ENCODE data around the gene RDH14.

Gene RDH14

DNA sequence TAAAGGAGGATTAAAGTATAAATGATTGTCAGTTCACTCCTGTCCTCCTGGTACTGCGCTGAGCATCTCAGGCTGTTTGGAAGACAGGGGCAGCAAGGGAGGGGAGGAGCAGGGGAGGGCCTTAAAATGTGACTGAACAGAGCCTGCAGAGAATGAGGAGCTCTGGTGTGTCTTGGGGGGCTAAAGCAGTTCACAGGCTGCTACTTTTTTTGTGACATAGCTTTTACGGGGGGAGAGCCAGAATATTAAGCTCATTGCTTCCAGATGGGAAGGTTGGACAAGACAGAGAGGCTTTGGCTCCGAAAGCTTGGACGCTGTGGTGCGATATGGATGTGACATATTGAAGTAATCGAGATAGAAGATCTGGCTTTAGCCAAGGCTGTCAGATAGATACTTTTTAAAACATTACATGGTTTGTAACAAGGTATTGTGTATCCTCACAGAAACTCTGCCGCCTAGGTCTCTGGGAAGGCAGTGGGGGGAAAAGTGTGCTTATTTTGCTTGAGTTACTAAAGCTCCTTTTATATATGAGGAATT is 40.5 kb downstream of the RDH14 start:
- DNase-seq: no peak

DNA sequence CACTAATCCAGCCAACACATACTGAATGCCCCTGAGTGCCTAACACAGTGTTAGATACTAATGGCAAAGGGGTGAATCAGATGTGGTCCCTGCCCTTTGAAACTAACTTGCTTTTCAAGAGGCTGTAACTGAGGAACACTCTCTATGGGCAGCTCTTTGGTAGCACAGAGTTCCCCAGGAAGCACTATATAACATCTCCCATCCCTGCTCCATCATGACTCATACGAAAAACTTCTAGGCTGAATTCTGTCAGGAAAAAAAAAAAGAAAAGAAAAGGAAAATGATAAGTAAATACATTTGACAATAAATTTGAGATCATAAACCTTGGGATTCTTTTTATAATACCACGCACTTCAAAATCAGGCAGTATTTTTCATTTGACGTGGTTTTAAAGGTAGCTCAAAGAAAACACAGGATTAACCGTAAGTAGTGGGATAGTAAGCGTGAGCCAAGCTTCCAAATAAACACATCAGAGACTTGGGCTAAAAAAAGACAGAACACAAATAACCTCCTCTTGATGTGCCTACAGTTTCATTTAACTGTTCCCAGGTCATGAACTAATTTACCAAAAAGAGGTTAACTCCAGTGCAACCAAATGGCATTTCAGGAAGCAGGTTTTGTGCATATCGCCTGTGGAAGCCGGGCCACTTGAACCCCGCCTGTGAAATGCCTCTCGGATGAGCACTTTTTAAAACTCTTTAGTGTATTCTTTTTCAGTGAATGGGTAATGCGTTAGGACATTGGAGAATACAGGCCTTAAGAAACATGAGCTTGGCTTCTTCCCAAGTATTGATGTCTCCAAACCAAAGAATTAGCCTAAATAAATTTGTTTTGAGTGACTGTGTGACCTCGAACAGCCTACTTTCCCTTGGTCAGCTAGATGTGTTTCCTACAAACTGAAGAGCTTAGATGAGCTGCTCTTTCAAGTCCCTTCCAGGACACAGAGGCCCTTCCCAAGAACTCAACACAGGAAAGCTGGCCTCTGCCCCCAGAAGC is 42.0 kb downstream of the RDH14 start:
- no peak for DNase-seq

DNA sequence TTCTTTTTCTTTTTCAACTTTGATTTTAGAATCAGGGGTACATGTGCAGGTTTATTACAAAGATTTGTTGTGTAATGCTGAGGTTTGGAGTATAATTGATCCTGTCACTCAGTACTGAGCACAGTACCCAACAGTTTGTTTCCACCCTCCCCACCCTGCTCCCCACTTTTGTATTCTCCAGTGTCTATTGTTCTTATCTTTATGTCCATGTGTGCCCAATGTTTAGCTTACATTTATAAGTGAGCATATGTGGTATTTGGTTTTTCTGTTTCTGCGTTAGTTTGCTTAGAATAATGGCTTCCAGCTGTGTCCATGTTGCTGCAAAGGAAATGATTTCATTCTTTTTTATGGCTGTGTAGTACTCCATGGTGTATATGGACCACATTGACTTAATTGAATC is 43.1 kb downstream of the RDH14 start:
- DNase-seq: no peak

DNA sequence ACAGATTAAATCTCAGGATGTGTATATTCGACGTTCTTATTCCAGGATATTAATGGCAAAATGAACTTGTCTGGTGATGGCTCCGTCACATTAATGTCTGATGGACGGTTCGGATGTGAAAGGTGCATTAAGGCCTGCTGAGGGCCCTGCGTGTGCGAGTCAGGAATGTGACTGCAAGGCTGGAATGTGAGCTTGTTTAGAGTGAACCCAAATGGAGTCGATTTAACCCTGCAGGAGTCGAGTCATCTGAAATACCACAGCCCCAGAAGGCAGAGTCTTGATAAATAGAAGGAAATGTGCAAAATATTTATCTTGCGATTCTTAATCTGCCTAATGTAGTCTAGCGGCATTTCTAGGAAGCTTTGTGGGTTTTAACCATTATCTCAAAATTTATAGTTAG is 44.3 kb downstream of the RDH14 start:
- DNase-seq: no peak

DNA sequence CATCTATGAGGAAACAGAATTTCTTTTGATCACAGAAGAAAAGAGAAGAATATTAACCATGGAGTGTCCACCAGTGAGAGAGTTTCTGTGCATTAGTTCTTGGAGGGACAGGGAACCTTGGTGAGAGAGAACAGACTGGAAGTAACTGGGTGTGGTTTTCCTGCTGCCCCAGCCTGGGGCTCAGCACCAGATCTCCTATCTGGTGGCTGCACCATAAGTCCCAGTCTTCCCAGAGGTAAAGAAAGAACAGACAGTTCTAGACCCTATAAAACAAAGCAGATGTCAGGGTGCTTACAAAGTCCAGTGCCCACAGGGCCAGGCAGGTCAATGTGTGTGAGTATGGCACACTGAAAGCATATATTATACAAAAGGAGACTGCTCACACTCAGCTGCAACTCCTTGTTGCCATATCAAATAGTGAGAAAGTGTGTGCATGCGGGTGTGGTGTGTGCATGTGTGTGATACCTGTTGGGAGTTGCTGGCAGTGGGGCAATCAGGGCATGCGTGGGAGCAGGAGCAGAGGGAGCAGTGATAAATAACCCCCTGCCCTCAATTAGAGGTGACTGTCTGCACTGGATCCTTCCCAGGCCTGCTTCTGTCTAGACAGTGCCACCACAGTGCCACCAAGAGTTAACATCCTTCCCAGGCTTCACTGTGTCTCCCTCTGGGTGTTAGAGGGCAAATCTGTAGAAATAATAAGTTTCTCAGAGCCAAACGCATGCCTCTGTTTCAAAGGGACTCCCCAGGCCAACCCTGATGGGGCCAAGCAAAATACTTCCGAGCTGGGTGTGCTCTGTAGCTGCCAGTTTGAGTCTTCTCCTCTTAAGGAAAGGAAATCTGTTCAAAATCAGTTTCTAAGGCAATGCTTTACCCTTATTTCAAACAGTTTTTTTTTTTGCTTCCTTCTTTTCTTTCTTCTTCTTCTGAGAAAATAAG is 45.7 kb downstream of the RDH14 start:
- DNase-seq: no peak

DNA sequence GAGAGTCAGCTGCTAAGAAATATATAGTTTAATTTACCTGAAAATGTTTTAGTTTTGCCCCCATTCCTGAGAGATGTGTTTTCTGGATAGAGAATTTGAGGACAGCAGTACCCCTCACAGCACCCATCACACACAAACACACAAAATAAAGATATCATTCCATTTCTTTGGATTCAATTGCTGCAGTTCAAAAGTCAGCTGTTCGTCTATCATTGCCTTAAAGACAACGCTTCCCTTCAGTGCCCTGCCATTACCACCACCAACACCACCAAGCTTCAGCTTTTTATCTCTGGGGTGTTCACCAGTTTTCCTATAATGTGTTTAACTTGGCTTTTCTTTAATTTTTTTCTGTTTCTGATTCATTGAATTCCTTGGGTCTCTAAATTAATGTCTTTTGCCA is 49.7 kb downstream of the RDH14 start:
- DNase-seq: no peak

DNA sequence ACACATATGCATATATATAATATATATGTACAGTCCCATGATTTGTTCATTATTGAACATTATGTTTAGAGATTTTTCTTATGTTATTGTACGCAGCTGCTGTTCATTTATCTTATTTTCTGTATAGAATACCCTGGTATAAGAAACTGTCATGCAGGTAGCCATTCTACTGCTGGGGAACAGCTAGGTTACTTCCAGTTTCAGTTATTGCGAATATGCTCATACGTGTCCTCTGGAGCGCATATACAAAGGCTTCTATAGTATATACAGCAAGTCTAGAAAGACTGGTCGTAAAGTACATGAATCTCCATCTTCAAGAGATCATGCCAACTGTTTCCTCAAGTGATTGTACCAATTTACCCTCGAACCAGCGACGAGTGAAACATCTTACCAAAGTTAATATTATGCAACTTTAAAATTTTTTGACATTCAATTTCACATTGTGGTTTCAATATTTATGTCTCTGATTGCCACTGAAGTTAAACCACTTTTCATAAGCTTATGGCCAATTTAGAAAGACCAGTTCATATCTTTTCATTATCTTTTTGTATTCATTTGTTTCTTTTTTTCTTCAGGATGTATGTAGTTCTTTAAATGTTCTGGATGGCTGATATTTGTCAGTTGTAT is 53.5 kb downstream of the RDH14 start:
- no peak for DNase-seq

DNA sequence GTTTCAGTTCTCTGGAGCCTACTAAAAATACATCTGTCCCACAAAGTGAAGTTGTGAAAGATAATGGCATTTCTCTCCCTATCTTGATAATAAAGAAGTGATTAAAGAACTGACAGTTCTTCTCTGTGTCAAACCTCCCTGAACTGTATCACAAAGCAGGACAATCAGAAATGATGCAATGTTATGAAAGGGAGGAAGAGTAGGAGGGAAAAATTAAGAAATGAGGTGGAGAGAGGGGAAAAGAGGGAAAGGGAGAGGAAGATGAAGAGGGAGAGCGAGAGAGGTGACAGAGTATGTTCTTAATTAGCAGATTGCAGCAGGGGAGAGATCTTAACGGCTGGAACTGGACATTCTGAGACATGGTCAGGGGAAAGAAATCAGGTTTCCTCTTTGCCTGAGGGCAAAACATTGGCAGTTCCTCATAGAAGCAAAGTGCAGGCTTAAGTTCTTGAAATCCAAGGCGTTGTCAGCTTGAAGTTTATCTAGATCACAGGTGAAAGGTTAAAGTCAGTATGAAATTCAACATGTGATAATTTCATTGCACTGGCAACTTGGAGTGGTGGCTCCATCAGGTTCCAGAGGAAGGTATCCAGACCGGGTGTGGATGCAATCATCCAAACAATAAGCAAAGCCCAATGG is 54.6 kb downstream of the RDH14 start:
- DNase-seq: no peak

Measured in NCI-H2081 (cell line).